HepG2 (cell line): ENCODE measurements around the gene HBG1. TPM values are rescaled to one million over a fixed set of nuclear protein-coding genes. Genes with fewer than 3 reads are reported as not detected.

Source experiments
- ATAC-seq: fragments of 200-7000 bp; cut with Tn5 transposase; 3 replicates; pipeline ENCODE4 v1.9.1; 2020; ENCODE audit warnings: mild to moderate bottlenecking, moderate library complexity
- BruUV-seq: library from RNA; stranded (reverse); fragments of 400-500 nt; replicated peaks from 2 replicates; lab custom pipeline; 2021; lab: Mats Ljungman, UMichigan
- CTCF ChIA-PET: fragments of 300-600 bp; formaldehyde crosslinking; extraction: SDS; loops from one replicate; lab custom pipeline; 2021; ENCODE audit warnings: low total read pairs, inconsistent platforms, low intra/inter-chr PET ratio; lab: Yijun Ruan, JAX
- POLR2A ChIA-PET: fragments of 350-600 bp; sonication (Branson Sonifier 250); formaldehyde crosslinking; loops from one replicate; lab custom pipeline; 2020; ENCODE audit warnings: antibody characterized with exemption, inconsistent platforms; lab: Yijun Ruan, JAX
- DNase-seq: peaks from one replicate; pipeline ENCODE4 v3.0.0-alpha.2; 2015; ENCODE audit warnings: low spot score
- FAIRE-seq: peaks from 3 replicates; lab custom pipeline; 2011; peaks lifted over from hg19 to GRCh38; lab: Jason Lieb, UNC
- H2AFZ ChIP-seq: one replicate; pipeline ENCODE4 v1.6.1; 2011; ENCODE audit warnings: low read length, inconsistent platforms
- H3K27ac ChIP-seq: fragments of 300-600 bp; 3 replicates; pipeline ENCODE4 v1.8.0; 2011; ENCODE audit warnings: mixed run types, mild to moderate bottlenecking, mixed read lengths, low read length, inconsistent platforms; ENCODE audit not compliant: insufficient read depth; ENCODE audit errors: extremely low read length
- H3K27me3 ChIP-seq, 2 experiments: fragments of 200-600 bp in 1 of 2; 2 replicates in 1 of 2; 3 replicates in 1 of 2; pipeline versions ENCODE4 v1.6.0 to v1.8.0; 2011; ENCODE audit warnings: low read length in 2 of 2, mild to moderate bottlenecking in 2 of 2, moderate library complexity in 2 of 2, inconsistent platforms in 1 of 2; ENCODE audit not compliant: insufficient read depth in 2 of 2, control insufficient read depth in 1 of 2
- H3K36me3 ChIP-seq, 2 experiments: fragments of 200-600 bp in 1 of 2; replicated peaks in 1 of 2; 2 replicates in 1 of 2; 3 replicates in 1 of 2; pipeline versions ENCODE4 v1.5.1 to v1.8.0; 2011; ENCODE audit warnings: low read length in 2 of 2, inconsistent platforms in 1 of 2; ENCODE audit not compliant: insufficient read depth in 2 of 2, control insufficient read depth in 1 of 2
- H3K4me1 ChIP-seq: 2 replicates; pipeline ENCODE4 v1.5.1; 2012; ENCODE audit warnings: low read length, inconsistent platforms; ENCODE audit not compliant: insufficient read depth
- H3K4me2 ChIP-seq: 2 replicates; pipeline ENCODE4 v1.6.0; 2011; ENCODE audit warnings: low read depth, low read length, inconsistent platforms
- H3K4me3 ChIP-seq, 3 experiments: fragments of 200-600 bp in 1 of 3; sonication (generic), shearing (Covaris generic) in 1 of 3; replicated peaks in 1 of 3; 2 replicates each; pipeline ENCODE4 v1.5.1; 2011 to 2016; ENCODE audit warnings: low read length in 3 of 3, inconsistent platforms in 2 of 3, low read depth in 2 of 3, mild to moderate bottlenecking in 2 of 3, control low read depth in 1 of 3, mixed read lengths in 1 of 3; ENCODE audit not compliant: insufficient read depth in 1 of 3
- H3K79me2 ChIP-seq: one replicate; pipeline ENCODE4 v1.6.1; 2011; ENCODE audit warnings: low read length, inconsistent platforms; ENCODE audit not compliant: insufficient read depth
- H3K9ac ChIP-seq: 2 replicates; pipeline ENCODE4 v1.6.0; 2011; ENCODE audit warnings: mild to moderate bottlenecking, low read depth, low read length, inconsistent platforms; ENCODE audit not compliant: insufficient read depth
- H3K9me3 ChIP-seq: 2 replicates; pipeline ENCODE4 v1.5.1; 2012; ENCODE audit warnings: mild to moderate bottlenecking, low read length
- H4K20me1 ChIP-seq: 2 replicates; pipeline ENCODE4 v1.6.0; 2011; ENCODE audit warnings: inconsistent platforms, mild to moderate bottlenecking, low read length, moderate library complexity; ENCODE audit not compliant: insufficient read depth
- ARID4A ChIP-seq: sonication (generic); formaldehyde crosslinking; IDR thresholded peaks from 2 replicates; pipeline ENCODE4 v1.5.0; 2020; ENCODE audit warnings: mild to moderate bottlenecking, missing genetic modification reagents, borderline replicate concordance
- BCLAF1 ChIP-seq: fragments of 450-650 bp; IDR thresholded peaks from 2 replicates; pipeline ENCODE4 v1.6.1; 2017; ENCODE audit warnings: mild to moderate bottlenecking
- ZBTB21 ChIP-seq: sonication (generic); formaldehyde crosslinking; IDR thresholded peaks from 2 replicates; pipeline ENCODE4 v1.4.0; 2020; ENCODE audit warnings: missing genetic modification reagents
- WGBS: methylation state at CpG from one replicate; pipeline ENCODE4 v1.1.6; 2017; ENCODE audit warnings: low lambda C conversion rate; 5-methylcytosine and 5-hydroxymethylcytosine counted together
- in situ Hi-C: cut with HindIII; loops from 2 replicates; pipeline ENCODE4 v1.10.0; 2017; ENCODE audit warnings: low pct_unique_long_range_greater_than_20kb; ENCODE audit not compliant: extremely low pct_ligation_motif_present
- intact Hi-C: fragments of 100-400 bp; cut with micrococcal nuclease; formaldehyde crosslinking; loops from one replicate; pipeline ENCODE4 v1.10.0; 2022; ENCODE audit not compliant: unreplicated experiment
- polyA plus RNA-seq, 8 experiments: library from polyadenylated mRNA; depleted of rRNA in 3 of 8; stranded (reverse) in 7 of 8; unstranded in 1 of 8; fragments of >200 nt; fragmentation: Illumina TruSeq in 4 of 8; extraction: Trizol in 4 of 8; gene quantifications; 2 replicates each; pipeline versions ENCODE4 v1.2.1 to v1.2.3, GENCODE V29; 2011 to 2016; ENCODE audit warnings: low read depth in 4 of 8, missing spikeins in 1 of 8, mixed read lengths in 1 of 8; ENCODE audit not compliant: insufficient read depth in 1 of 8
- total RNA-seq, 5 experiments: library from RNA; depleted of rRNA; stranded (reverse); fragments of >200 nt; fragmentation: Illumina TruSeq; extraction: Trizol; gene quantifications; 2 replicates each; pipeline ENCODE4 v1.2.3, GENCODE V29; 2016; ENCODE audit warnings: low read depth in 1 of 5
- TF ChIP-seq, protein P1 (sequence below): sonication (generic); formaldehyde crosslinking; IDR thresholded peaks from 2 replicates; pipeline ENCODE4 v1.5.1; 2020; ENCODE audit warnings: missing genetic modification reagents, mild to moderate bottlenecking, borderline replicate concordance
- TF ChIP-seq, protein P2 (sequence below), 2 experiments: sonication (generic) in 1 of 2; formaldehyde crosslinking in 1 of 2; IDR thresholded peaks; 2 replicates each; pipeline versions ENCODE4 v1.4.0 to v1.6.1; 2016 to 2020; ENCODE audit warnings: borderline replicate concordance in 1 of 2, low read depth in 1 of 2, mild to moderate bottlenecking in 1 of 2, missing genetic modification reagents in 1 of 2
- TF ChIP-seq, protein P3 (sequence below): sonication (generic); formaldehyde crosslinking; IDR thresholded peaks from 2 replicates; pipeline ENCODE4 v1.4.0; 2020; ENCODE audit warnings: missing genetic modification reagents, mild to moderate bottlenecking, borderline replicate concordance

HBG1 gene
- total and polyA plus RNA-seq, 2 of the 13 experiments (the other 11 are each of a cell fraction or from before 2014, with no cell fraction given): not detected

DNA sequence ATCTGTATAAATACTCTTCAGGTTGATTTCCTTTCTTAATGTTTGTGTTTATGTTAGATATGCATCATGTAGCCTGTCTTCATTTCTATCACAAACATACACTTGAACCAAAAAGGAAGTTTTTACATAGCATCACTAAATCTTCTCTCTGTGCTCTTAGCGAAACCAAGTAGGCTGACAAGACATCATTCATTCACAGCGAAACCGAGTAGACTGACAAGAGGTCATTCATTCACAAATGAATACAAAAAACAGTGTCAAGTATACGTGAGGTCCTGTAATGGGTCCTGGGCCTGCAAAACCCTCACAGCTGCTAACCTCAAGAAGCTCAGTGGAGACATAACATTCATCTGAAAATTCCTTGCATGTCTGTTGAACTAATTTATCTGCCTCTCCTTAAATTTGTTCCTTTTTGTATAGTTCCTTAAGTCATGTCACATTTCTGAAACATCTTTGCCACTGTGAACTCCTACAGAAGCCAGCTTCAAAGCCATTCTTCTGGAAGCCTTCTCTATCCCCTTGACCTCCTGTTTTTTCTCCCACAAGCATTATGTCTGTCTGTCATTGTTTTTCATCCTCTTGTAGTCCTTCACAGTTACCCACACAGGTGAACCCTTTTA is 29.9 kb upstream of the HBG1 start:
- in situ Hi-C loops: no loop called here
- Histone ChIP-seq H4K20me1 (no peaks in the 10 kb centered on the region), H3K36me3 (no peaks in the 10 kb centered on the region), H3K27ac (no peak overlapping the region), H3K4me1 (no peaks in the 10 kb centered on the region), H3K9ac (no peak overlapping the region), H2AFZ (no peak overlapping the region), H3K27me3 (no peaks in the 10 kb centered on the region), H3K79me2 (no peaks in the 10 kb centered on the region), H3K9me3 (no peaks in the 10 kb centered on the region), H3K4me3 (no peak overlapping the region), H3K4me2 (no peak overlapping the region)
- ATAC-seq (no peak), DNase-seq (no peak), FAIRE-seq (no peak)
- intact Hi-C loops: no loop called here
- WGBS: 21% methylated on average over 4 of the region's 4 CpGs
- ChIA-PET POLR2A (no interaction called here), CTCF (no interaction called here)
- BruUV-seq: no TSS peak
- no peak for TF ChIP-seq ARID4A (CRISPR knock-in tag)
- TF ChIP-seq, protein P1, sequence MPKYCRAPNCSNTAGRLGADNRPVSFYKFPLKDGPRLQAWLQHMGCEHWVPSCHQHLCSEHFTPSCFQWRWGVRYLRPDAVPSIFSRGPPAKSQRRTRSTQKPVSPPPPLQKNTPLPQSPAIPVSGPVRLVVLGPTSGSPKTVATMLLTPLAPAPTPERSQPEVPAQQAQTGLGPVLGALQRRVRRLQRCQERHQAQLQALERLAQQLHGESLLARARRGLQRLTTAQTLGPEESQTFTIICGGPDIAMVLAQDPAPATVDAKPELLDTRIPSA (CRISPR knock-in tag): no peak
- TF ChIP-seq, protein P2, sequence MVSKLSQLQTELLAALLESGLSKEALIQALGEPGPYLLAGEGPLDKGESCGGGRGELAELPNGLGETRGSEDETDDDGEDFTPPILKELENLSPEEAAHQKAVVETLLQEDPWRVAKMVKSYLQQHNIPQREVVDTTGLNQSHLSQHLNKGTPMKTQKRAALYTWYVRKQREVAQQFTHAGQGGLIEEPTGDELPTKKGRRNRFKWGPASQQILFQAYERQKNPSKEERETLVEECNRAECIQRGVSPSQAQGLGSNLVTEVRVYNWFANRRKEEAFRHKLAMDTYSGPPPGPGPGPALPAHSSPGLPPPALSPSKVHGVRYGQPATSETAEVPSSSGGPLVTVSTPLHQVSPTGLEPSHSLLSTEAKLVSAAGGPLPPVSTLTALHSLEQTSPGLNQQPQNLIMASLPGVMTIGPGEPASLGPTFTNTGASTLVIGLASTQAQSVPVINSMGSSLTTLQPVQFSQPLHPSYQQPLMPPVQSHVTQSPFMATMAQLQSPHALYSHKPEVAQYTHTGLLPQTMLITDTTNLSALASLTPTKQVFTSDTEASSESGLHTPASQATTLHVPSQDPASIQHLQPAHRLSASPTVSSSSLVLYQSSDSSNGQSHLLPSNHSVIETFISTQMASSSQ (IDR thresholded peaks at IDR 0.05; ENCODE audit: low read depth): no peak
- TF ChIP-seq, protein P2 (CRISPR knock-in tag; IDR thresholded peaks at IDR 0.05; ENCODE audit: borderline replicate concordance): no peak
- TF ChIP-seq, protein P3, sequence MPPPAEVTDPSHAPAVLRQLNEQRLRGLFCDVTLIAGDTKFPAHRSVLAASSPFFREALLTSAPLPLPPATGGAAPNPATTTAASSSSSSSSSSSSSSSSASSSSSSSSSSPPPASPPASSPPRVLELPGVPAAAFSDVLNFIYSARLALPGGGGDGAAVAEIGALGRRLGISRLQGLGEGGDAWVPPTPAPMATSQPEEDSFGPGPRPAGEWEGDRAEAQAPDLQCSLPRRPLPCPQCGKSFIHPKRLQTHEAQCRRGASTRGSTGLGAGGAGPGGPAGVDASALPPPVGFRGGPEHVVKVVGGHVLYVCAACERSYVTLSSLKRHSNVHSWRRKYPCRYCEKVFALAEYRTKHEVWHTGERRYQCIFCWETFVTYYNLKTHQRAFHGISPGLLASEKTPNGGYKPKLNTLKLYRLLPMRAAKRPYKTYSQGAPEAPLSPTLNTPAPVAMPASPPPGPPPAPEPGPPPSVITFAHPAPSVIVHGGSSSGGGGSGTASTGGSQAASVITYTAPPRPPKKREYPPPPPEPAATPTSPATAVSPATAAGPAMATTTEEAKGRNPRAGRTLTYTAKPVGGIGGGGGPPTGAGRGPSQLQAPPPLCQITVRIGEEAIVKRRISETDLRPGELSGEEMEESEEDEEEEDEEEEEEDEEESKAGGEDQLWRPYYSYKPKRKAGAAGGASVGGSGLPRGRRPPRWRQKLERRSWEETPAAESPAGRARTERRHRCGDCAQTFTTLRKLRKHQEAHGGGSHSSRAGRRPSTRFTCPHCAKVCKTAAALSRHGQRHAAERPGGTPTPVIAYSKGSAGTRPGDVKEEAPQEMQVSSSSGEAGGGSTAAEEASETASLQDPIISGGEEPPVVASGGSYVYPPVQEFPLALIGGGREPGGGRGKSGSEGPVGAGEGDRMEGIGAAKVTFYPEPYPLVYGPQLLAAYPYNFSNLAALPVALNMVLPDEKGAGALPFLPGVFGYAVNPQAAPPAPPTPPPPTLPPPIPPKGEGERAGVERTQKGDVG (CRISPR knock-in tag): no peak
- no peak for TF ChIP-seq ZBTB21 (CRISPR knock-in tag)
- no peak for TF ChIP-seq BCLAF1
